Measurements from ENCODE around the gene SNRNP200.

DNA sequence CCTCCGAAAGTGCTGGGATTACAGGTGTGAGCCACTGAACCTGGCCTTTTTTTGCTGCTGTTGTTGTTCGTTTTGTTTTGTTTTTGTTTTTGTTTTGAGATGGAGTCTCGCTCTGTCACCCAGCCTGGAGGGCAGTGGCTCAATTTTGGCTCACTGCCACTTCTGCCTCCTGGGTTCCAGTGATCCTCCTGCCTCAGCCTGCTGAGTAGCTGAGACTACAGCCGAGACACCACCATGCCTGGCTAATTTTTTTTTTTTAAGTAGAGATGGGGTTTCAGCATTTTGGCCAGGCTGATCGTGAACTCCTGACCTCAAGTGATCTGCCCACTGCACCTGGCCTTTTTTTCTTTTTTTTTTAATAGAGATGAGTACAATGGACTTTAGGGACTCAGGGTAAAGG is 61.5 kb downstream of the SNRNP200 start:
- no peak for TF ChIP-seq EZH2phosphoT487 (IDR thresholded peaks at IDR 0.05; ENCODE audit: low read depth)
- TF ChIP-seq, protein P1, sequence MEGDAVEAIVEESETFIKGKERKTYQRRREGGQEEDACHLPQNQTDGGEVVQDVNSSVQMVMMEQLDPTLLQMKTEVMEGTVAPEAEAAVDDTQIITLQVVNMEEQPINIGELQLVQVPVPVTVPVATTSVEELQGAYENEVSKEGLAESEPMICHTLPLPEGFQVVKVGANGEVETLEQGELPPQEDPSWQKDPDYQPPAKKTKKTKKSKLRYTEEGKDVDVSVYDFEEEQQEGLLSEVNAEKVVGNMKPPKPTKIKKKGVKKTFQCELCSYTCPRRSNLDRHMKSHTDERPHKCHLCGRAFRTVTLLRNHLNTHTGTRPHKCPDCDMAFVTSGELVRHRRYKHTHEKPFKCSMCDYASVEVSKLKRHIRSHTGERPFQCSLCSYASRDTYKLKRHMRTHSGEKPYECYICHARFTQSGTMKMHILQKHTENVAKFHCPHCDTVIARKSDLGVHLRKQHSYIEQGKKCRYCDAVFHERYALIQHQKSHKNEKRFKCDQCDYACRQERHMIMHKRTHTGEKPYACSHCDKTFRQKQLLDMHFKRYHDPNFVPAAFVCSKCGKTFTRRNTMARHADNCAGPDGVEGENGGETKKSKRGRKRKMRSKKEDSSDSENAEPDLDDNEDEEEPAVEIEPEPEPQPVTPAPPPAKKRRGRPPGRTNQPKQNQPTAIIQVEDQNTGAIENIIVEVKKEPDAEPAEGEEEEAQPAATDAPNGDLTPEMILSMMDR (IDR thresholded peaks at IDR 0.05; ENCODE audit: low read depth, low read length), result no peak

Measured in OCI-LY3 (cell line).